Glomerular visceral epithelial cell (primary cell): ENCODE data around the gene QSOX1.
"Not testable (repeated sequence)": the region's sequence is repeated elsewhere in the genome, so short reads cannot be mapped to it uniquely, and the experiment has no call there.

Experiments
- DNase-seq: peaks from one replicate; pipeline ENCODE4 v3.0.0-alpha.2; 2016; ENCODE audit errors: extremely low spot score

QSOX1 gene, protein sequence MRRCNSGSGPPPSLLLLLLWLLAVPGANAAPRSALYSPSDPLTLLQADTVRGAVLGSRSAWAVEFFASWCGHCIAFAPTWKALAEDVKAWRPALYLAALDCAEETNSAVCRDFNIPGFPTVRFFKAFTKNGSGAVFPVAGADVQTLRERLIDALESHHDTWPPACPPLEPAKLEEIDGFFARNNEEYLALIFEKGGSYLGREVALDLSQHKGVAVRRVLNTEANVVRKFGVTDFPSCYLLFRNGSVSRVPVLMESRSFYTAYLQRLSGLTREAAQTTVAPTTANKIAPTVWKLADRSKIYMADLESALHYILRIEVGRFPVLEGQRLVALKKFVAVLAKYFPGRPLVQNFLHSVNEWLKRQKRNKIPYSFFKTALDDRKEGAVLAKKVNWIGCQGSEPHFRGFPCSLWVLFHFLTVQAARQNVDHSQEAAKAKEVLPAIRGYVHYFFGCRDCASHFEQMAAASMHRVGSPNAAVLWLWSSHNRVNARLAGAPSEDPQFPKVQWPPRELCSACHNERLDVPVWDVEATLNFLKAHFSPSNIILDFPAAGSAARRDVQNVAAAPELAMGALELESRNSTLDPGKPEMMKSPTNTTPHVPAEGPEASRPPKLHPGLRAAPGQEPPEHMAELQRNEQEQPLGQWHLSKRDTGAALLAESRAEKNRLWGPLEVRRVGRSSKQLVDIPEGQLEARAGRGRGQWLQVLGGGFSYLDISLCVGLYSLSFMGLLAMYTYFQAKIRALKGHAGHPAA

DNA sequence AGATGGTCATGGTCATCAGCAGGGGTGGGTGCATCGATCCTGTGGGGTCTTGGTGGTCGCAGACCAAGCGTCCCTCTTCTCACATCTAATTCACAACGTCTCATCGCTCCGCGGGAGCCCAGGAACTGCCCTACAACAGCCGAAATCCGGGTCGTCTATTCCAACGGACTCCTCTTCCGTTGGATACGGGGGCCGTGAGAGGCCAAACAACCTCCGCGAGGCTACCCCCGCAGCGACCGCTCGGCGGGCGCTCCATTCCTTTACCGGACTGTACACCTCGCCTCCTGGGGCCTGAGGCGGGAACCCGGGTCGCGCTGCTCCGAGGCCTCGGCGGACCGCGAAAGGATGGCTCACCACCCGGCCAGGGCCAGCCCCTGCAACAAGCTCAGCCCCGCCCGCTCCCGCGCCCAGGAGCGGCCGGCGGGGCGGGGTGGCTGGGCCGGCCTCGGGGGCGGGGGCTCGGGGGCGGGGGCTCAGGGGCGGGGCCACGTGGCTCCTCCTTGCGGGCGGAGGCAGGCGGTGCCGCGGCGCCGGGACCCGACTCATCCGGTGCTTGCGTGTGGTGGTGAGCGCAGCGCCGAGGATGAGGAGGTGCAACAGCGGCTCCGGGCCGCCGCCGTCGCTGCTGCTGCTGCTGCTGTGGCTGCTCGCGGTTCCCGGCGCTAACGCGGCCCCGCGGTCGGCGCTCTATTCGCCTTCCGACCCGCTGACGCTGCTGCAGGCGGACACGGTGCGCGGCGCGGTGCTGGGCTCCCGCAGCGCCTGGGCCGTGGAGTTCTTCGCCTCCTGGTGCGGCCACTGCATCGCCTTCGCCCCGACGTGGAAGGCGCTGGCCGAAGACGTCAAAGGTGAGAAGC is at the start of gene QSOX1:
TSS of gene QSOX1 (plus strand) at position 545 of the 857 bp plus-strand sequence. CDS start at position 584, 39 bp downstream.
- peak; percentile 94 for DNase-seq

DNA sequence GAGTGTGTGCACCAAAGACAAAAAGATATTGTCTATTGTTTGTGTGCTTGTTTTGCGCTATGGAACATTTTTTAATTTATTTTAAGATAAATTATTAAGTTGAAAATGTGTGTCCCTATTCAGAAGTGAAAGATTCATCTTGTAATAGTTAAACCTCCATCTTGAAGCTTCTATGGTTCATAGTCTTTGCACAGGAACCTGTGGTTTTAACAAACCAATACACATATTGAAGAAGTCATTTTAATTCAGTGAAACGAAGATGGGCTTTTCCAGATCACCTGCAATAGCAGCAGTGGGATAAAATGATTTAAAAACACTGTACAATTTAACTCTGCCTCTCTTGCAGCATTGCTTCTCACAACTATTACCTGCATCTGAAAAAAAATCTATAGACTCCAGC is 42.6 kb upstream of the QSOX1 start:
- no peak for DNase-seq

DNA sequence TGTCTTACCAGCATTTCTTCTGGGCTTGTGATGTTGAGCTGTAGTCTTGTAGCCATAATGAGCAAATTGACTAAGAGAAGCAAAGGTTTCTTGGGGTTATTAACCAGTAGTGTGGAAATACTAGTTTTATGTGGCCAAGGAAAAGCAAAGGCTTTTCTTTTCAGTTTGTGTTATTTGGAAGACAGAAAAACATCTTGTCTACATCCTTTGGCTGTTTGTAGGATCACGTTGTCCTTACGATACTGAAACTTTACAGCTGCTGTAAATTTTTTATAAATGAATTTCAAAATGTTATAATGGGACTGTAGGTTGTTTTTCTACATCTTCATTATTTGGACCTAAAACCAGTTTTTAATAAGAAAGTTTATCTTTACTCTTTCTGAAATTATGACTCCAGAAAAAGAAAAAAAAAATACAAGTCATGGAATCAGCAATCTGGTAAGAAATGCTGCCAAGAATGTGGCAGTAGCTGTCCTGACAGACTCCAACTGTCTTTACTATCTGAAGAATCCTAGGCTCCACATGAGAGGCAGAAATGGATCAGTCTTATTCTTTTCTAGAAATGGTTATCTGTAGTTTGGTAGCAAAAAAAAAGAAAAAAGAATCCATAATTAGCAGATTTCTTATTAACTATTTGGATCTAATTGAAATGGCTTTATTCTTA is 41.6 kb upstream of the QSOX1 start:
- no peak for DNase-seq

DNA sequence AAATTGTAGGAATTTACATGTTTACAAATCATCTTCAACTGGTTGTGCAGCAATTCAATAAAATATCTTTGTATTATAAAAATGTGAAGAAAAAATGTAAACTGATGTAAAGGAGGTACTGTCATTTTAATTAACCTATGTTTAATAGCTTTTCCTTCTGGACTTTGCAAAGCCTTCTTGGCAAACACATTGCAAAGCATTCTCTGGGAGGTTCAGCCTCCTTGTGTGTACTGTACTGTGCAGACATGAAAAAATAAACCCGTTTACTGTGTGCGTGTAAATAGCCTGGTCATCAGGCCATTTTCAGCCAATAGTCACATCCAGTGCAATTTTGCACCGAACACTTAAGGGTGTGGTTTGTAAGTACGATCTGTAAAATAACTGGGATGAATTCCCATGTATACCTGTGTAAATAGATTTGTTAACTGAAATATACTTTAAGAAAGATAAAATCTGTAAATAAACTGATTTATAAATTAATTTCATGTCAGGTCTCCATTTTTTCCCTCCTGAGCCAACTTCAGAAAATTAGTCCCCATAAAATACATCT is 40.2 kb upstream of the QSOX1 start:
- no peak for DNase-seq

DNA sequence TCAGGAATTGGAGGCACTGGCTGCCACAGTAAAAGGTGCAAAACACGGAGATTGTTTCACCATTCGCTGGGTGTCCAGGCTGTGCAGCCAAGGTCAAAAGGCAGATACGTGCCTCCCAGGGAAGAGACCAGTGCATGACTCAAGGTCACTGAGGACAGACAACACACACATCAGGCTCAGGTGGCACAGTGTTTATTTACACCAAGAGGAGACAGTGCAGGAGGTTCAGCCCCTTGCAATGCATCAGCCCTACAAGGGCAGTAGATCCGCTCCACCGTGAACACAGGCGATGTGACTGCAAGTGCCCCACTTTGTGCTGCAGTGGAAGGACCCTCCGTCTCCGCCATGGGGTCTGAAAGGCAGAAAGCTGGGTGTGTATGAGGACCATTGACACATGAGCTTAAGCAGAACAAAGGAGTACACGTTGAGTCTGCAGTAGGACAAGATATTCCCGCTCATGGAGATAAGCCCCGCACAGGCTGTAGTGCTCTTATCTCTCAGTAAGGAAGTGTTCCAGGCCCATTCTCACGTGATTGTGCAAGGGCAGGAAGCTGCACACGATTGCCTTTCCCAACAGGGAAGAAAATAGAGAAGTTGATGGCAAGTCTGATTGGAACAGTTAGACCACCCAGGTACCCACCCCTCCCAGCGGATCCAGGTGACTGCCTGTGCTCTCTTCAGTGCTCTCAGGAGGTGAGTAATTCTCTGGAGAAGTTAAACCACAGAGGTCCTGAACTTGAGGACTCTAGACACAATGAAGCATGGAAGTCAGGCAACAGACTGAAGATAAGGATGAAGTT is 37.5 kb upstream of the QSOX1 start:
- DNase-seq: peak; percentile 43

DNA sequence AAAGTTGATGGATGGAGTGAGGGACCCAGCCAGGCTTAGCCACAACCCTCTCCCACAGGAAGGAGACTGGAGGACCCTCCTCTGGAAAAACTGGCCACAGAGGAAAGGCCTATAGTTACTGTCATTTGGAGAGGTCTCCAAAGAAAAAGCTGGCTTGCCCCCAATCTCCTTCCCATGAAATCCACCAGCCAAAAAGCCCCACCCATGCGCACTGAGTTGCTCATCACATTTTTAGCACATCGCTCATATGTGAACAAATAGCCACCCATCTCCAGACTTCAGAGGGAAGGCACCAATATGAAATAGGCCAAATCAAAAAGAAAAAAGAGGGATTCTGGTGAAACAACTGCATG is 36.9 kb upstream of the QSOX1 start:
- DNase-seq: peak; percentile 58

DNA sequence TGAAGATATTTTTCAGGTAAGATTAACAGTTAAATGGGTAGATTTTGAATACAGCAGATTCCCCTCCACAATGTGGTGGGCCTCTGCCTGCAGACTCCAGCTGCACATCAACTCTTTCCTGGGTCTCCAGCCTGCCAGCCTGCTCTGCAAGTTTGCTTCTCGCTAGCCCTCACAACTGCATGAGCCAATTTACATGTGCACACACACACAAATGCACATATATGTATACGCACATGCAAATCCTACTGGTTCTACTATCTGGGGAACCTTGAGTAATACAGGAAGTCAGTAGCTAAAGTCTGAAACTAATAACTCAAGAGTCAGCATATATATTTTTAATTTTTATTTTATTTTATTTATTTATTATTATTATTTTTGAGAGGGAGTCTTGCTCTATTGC is 34.8 kb upstream of the QSOX1 start:
- no peak for DNase-seq

DNA sequence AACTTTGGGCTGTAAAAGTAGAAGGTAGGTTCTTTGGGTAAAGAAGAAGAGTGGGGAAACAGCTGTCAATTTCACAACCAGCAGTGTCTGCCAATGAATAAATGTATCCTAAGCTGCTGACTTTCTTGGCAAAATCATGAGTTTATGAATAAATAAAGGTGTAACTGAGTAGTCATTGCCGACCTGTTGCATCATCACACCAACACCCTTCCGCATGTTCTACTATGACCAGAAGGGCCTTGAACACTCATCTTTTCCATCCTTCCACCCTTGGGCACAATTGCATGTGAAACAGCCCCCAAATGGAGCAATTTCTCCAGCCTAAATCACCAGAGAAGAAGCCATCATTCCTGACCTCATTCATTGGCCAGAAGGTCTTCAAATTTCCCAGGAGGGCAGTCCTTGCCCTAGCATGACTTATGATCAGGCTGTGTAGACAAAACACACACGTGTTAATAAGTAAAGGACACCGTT is 31.2 kb upstream of the QSOX1 start:
- DNase-seq: no peak

DNA sequence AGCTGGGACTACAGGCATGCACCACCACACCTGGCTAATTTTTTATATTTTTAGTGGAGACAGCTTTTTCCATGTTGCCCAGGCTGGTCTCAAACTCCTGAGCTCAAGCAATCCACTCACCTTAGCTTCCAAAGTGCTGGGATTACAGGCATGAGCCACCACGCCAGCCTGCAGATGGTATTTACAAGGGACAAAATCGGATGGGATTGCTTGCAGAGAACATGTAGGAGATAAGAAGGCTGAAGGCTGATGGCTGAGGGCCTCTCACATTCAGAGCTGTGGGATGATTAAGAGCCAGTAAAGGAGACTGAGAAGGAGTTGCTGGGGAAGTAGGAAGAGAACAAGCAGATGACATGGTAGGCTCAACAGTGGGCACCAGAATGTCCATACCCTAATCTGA is 24.0 kb upstream of the QSOX1 start:
- DNase-seq: no peak

DNA sequence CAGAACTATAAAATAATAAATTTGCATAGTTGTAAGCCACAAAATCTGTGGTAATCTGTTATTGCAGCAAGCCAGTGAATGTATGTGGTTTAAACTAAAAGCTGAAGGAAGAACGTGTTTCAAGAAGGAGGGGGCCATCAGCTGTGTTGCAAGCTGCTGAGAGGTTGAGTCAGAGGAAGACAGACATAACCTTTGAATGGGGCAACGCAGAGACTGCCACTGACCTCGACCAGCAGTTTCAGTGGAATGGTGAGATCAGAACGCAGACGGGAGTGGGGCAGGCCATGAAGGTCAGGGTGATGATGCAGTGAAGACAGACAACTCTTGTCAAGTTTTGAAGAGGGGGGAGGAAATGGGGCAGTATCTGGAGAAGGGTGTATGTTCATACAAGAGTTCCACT is 23.2 kb upstream of the QSOX1 start:
- DNase-seq: peak; percentile 62

DNA sequence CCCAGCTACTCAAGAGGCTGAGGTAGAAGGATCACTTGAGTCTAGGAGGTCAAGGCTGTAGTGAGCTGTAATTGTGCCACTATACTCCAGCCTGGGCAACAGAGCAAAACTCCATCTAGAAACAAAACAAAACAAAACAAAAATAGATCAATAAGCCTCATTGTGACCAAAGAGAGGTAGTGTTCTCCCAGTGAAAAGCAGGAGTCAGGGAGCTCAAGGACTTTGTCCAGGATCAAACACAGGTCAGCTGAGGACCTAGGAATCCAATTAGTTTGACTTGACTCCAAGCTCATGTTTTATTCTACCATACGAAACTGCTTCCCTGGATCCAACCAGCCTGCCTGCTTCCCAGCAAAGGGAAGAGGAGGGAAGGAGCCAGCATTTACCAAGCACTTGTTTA is 21.5 kb upstream of the QSOX1 start:
- DNase-seq: no peak

DNA sequence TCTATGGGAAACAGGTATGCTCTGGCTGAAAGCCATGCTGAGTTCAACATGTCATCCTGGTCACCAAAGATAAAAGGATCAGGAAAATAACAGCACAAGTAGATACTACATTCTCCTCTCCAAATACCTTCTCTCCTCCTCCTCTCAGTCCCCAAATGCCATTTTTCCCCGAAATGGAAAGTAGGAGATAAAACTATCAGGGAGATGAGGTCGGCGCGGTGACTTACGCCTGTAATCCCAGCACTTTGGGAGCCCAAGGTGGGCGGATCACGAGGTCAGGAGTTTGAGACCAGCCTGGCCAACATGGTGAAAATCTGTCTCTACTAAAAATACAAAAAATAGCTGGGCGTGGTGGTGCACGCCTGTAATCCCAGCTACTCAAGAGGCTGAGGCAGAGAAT is 21.0 kb upstream of the QSOX1 start:
- DNase-seq: not testable (repeated sequence)

DNA sequence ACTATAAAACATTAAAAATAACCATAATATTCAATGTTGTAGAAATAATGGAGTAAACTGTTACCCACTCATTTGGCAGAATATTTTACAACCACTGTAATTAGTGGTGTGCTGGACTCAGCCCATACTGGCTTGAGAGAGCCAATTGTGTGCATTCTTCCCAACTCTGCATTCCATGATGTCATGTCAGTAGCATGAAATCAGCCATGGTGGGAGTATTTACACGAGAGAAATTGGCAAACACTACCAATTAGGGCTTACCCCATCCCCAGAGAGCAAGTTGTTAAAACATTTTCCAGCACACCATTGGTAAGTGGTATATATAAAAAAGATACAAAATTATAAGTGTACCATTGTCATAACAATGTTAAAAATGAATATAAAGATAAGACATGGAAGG is 19.1 kb upstream of the QSOX1 start:
- DNase-seq: no peak

DNA sequence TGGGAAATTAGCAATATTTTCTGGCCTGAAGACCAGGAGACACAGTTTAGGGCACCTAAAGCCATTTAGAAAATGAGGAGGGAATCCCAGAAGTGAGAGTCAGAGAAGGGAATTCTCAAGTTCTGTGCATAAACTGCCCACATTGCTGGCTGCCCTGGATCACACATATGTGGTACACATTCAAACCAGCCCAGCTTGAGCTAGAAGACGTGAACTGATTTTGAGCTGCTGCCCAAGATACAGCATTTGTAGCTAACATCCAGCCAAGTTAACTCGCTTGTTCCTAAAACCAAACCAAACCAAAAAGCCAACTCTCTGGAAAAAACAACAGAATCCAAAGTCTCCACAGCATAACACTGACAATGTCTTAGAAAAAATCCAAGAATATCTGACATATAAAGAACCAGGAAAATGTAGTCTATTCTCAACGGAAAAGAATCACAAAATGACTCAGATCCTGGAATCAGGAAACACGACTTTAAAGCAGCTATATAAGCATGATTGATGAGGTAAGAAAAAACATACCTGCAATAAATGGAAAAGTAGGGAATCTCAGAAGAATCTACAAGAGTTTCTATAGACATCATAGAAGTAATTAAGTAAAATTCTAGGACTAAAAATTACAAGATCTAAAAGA is 18.2 kb upstream of the QSOX1 start:
- DNase-seq: no peak

DNA sequence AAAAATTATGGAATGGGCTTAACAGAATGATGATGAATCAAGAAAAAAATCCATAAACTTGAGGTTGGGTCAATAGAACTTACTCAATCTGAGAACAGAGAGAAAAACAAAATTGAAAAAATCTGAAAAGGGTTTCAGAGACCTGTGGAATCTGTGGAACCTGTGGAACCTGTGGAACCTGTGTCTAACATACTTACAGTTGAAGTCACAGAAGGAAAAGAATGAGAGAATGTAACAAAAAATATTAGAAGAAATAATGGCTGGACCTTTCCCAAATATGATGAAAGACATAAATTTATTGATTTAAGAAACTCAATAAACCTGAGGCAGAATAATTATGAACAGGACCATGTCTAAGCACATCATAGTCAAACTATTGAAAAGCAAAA is 17.7 kb upstream of the QSOX1 start:
- no peak for DNase-seq

DNA sequence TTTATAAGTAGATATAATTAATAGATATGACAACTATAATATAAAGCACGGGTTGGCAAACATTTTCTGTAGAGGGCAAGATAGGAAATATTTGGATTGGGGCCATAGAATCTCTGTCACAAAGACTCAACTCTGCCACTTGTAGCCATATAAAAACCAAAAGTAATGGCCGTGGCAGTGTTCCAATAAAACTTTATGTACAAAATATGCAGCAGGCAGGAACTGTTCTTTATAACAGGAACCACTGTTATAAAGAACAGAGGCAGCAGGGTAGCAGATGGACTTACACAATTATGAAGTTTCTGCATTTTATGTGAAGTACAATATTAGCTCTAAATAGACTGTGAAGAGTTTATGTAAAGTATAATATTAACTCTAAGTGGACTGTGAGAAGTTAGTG is 16.9 kb upstream of the QSOX1 start:
- no peak for DNase-seq

DNA sequence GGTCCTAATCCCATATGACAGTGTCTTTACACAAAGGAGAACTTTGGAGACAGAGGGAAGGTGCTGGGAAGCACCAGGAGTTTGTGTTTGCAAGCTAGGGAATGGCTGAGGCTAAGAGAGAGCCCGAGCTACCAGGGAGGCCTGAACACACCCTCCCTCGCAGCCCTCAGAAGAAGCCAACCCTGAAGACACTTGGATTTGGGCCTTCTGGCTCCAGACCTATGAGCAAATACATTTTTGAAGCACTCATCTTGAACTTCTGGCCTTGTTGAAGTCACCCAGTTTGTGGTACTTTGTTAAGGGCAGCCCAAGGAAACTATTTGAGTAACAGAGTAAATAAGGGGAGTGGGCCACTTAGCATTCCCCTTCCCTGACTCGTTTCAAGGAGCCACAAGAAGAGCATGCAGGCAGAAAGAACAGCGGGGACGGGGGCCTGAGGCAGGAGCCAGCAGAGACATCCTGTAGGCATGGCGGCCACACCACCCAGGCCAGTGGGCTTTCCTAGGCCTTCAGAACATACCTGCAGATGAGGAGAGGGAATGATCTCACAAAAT is 13.2 kb upstream of the QSOX1 start:
- DNase-seq: no peak

DNA sequence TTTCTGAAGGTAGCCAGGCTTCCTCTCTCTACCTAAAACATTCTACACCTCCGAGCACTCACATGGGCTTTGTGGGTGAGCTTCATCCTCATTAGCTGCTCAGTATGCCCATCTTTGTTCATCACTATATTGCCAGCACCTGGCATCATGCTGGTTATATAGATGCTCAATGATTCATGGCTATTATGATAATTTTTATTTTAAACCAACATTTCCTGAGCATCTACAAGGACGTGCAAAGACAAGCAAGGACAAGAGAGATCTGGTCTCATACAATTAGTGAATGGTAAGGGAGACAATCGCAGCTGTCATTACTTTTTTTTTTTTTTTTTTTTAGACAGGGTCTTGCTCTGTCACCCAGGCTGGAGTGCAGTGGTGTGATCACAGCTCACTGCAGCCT is 11.3 kb upstream of the QSOX1 start:
- no peak for DNase-seq

DNA sequence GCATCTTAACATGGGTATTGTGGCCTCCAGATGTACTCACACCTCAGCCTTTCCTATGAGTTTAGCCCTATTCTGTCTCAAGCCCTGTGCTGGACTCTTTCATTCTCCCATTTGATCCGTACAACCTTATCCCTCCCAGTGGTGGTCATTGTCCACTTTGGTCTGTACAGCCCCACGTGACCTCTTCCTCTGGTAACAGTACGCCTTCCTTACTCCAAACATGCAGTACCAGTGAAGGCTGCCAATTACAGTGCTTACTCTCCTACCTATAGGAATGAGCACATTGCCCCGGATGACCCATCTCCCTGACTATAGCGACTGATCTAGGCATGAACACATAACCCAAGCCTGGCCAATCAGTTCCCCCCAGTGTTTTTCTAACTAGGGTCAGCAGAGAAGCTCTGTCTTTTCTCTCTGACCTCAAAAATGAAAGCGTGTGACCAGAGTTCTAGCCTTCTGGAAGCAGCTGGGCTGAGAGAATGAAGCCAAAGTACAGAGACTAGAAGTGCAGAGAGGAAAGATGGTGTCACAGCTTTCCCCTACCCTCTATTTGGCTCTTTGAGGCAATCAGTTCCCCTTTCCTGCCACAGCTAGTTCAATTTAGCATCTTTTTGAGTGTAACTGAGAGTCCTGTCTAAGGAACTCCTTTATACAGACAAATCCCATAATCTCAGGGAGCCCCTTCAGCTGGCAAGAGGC is 9.9 kb upstream of the QSOX1 start:
- no peak for DNase-seq
